H1 (cell line): Measurements from ENCODE around the gene RAMP1. TPM values are rescaled to one million over a fixed set of nuclear protein-coding genes. Genes with fewer than 3 reads are reported as not detected.

Experiments
- polyA plus RNA-seq, 7 experiments: library from polyadenylated mRNA; depleted of rRNA in 3 of 7; stranded (reverse) in 5 of 7; unstranded in 2 of 7; fragments of >200 nt in 5 of 7; fragments of 200-250 nt in 2 of 7; gene quantifications; 1 replicate in 5 of 7; 2 replicates in 1 of 7; 4 replicates in 1 of 7; pipeline versions ENCODE4 v1.2.1 to v1.2.3, GENCODE V29; 2011 to 2013; ENCODE audit warnings: missing spikeins in 2 of 7, mixed read lengths in 2 of 7
- total RNA-seq: library from RNA; stranded (reverse); fragmentation: NEBNext Ultra II Directional; extraction: Animal tissue kit (Norgen Biotek cat#: 25700); gene quantifications from 2 replicates; pipeline ENCODE4 v1.2.1, GENCODE V29; 2021
- TF ChIP-seq, protein P1 (sequence below): fragments of 300-600 bp; sonication (generic); IDR thresholded peaks from 2 replicates; pipeline ENCODE4 v1.7.1; 2012; ENCODE audit warnings: low read length, moderate library complexity, mild to moderate bottlenecking, inconsistent platforms; ENCODE audit not compliant: insufficient replicate concordance

Gene RAMP1
- total and polyA plus RNA-seq, 2 of the 8 experiments (the other 6 are each of a cell fraction or from before 2014, with no cell fraction given), result 0.65 to 4.3 TPM

GRCh38 chr2:237931205-237931721, 71.8 kb downstream of the RAMP1 start (continued):
- TF ChIP-seq, protein P1, sequence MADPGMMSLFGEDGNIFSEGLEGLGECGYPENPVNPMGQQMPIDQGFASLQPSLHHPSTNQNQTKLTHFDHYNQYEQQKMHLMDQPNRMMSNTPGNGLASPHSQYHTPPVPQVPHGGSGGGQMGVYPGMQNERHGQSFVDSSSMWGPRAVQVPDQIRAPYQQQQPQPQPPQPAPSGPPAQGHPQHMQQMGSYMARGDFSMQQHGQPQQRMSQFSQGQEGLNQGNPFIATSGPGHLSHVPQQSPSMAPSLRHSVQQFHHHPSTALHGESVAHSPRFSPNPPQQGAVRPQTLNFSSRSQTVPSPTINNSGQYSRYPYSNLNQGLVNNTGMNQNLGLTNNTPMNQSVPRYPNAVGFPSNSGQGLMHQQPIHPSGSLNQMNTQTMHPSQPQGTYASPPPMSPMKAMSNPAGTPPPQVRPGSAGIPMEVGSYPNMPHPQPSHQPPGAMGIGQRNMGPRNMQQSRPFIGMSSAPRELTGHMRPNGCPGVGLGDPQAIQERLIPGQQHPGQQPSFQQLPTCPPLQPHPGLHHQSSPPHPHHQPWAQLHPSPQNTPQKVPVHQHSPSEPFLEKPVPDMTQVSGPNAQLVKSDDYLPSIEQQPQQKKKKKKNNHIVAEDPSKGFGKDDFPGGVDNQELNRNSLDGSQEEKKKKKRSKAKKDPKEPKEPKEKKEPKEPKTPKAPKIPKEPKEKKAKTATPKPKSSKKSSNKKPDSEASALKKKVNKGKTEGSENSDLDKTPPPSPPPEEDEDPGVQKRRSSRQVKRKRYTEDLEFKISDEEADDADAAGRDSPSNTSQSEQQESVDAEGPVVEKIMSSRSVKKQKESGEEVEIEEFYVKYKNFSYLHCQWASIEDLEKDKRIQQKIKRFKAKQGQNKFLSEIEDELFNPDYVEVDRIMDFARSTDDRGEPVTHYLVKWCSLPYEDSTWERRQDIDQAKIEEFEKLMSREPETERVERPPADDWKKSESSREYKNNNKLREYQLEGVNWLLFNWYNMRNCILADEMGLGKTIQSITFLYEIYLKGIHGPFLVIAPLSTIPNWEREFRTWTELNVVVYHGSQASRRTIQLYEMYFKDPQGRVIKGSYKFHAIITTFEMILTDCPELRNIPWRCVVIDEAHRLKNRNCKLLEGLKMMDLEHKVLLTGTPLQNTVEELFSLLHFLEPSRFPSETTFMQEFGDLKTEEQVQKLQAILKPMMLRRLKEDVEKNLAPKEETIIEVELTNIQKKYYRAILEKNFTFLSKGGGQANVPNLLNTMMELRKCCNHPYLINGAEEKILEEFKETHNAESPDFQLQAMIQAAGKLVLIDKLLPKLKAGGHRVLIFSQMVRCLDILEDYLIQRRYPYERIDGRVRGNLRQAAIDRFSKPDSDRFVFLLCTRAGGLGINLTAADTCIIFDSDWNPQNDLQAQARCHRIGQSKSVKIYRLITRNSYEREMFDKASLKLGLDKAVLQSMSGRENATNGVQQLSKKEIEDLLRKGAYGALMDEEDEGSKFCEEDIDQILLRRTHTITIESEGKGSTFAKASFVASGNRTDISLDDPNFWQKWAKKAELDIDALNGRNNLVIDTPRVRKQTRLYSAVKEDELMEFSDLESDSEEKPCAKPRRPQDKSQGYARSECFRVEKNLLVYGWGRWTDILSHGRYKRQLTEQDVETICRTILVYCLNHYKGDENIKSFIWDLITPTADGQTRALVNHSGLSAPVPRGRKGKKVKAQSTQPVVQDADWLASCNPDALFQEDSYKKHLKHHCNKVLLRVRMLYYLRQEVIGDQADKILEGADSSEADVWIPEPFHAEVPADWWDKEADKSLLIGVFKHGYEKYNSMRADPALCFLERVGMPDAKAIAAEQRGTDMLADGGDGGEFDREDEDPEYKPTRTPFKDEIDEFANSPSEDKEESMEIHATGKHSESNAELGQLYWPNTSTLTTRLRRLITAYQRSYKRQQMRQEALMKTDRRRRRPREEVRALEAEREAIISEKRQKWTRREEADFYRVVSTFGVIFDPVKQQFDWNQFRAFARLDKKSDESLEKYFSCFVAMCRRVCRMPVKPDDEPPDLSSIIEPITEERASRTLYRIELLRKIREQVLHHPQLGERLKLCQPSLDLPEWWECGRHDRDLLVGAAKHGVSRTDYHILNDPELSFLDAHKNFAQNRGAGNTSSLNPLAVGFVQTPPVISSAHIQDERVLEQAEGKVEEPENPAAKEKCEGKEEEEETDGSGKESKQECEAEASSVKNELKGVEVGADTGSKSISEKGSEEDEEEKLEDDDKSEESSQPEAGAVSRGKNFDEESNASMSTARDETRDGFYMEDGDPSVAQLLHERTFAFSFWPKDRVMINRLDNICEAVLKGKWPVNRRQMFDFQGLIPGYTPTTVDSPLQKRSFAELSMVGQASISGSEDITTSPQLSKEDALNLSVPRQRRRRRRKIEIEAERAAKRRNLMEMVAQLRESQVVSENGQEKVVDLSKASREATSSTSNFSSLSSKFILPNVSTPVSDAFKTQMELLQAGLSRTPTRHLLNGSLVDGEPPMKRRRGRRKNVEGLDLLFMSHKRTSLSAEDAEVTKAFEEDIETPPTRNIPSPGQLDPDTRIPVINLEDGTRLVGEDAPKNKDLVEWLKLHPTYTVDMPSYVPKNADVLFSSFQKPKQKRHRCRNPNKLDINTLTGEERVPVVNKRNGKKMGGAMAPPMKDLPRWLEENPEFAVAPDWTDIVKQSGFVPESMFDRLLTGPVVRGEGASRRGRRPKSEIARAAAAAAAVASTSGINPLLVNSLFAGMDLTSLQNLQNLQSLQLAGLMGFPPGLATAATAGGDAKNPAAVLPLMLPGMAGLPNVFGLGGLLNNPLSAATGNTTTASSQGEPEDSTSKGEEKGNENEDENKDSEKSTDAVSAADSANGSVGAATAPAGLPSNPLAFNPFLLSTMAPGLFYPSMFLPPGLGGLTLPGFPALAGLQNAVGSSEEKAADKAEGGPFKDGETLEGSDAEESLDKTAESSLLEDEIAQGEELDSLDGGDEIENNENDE, result no peak
